Stimulated activated CD4-positive, alpha-beta T cell treated with anti-CD3 and anti-CD28 coated beads, Interleukin-1b, Interleukin-23, amount 100 ng/mL, for 24 hours (primary cell): Measurements from ENCODE around the gene ABCD2.
"Not testable (repeated sequence)": the region's sequence is repeated elsewhere in the genome, so short reads cannot be mapped to it uniquely, and the experiment has no call there.

Experiments
- DNase-seq, 4 experiments: peaks; one replicate each; pipeline ENCODE4 v3.0.0-alpha.2; 2020; ENCODE audit warnings: low read depth in 4 of 4, low spot score in 1 of 4

The ABCD2 gene

GRCh38 chr12:39541471-39541870 lies 78.1 kb downstream of the ABCD2 start:
- DNase-seq: no peak

GRCh38 chr12:39538679-39539104 lies 80.9 kb downstream of the ABCD2 start:
- no peak for DNase-seq

DNA sequence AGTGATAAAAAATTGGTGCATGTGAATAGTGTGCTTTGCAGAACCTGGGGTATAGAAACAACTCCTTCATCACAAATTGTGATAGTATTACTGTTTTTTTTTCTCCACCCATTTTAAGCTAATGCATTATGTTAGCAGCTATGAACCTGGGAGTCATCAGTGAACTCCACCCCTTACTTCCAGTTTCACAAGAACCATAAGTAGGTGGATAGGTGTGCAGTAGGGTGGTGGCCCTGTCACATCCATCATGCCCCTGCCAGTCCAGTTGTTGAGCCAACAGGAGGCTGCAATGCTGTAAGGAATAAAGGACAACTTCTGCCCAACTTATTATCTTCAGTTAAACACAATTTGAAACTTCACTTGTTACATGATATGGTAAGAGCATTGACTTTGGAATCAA lies 85.7 kb downstream of the ABCD2 start:
- no peak for DNase-seq

DNA sequence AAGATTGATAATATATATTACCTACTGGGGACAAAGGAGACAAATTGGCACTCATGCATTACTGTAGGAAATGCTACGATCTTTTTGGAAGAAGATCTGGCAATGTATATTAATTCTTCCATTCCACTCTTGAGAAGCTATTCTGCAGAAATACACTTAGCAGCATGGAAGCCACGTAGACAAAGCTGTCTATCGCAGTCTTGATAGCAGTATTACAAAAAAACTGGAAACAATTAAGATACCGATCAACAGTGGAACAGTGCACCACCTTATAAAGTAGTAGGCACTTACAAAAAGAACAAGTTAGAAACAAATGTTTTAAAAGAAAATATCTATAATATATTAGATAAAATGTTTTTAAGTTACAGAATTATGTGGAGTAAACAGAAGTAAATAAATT lies 87.2 kb downstream of the ABCD2 start:
- no peak for DNase-seq

DNA sequence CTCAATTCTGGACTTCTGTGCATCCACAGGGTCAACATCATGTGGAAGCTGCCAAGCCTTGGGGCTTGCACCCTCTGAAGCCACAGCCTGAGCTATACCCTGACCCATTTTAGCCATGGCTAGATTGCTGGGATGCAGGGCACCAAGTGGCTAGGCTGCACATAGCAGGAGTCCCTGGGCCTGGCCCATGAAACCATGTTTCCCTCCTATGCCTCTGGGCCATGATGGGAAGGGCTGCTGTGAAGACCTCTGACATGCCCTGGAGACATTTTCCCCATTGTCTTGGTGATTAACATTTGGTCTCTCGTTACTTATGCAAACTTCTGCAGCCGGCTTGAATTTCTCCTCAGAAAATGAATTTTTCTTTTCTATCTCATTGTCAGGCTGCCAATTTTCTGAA lies 92.6 kb downstream of the ABCD2 start:
- DNase-seq: no peak

GRCh38 chr12:39522167-39522566 lies 97.4 kb downstream of the ABCD2 start:
- not testable (repeated sequence) for DNase-seq

DNA sequence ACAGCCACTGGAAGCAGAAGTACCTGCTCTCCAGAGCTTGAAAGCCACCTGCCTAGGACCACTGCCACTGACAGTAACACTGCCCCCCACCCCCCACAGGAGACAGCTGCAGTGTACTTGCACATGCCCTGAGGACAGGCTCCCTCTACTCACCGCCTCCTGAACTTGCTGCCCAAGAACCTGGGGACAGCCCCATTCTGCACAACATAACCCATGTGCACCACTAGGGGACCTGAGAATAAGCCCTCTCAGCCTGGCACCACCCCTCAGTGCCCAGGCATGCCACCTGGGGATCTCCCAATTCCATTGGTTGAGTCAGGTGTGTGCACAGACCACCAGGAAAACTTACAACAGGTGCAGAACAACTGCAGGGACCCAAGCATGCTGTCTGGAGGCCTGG lies 109.6 kb downstream of the ABCD2 start:
- DNase-seq: no peak

- no peak for DNase-seq
These were observed 114.0 kb downstream of the ABCD2 start for GRCh38 chr12:39505554-39505953.

GRCh38 chr12:39505023-39505422 lies 114.6 kb downstream of the ABCD2 start:
- DNase-seq: no peak

GRCh38 chr12:39503439-39503838 lies 116.2 kb downstream of the ABCD2 start:
- DNase-seq: no peak

DNA sequence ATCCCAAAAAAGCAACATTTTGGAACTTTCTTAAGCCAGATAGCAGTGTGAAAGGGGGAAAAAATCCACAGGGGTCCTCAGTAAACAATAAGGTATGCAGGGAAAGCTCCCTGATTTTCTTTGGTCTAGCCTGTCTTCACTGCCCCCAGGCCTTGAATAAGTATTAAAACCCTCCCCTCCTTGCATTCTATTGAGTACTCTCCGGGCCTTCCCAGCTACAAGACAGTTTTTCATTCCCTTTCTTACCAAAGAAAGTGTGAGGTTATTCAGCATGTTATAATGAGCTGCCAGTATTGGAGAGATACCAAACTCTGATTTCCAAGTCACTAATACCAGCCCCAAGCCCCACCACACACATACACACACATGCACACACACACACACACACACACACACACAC lies 116.9 kb downstream of the ABCD2 start:
- DNase-seq: no peak
